Activated T-helper 2 cell treated with anti-CD3 and anti-CD28 coated beads, Interferon-gamma antibody, Interleukin-2, Interleukin-4, amounts not matched to agents 10 μg/mL and 5 μg/mL and 100 μg/mL, durations not matched to agents 14 hours and 24 hours and 36 hours (primary cell): ENCODE data around the gene PGBD2. TPM values are rescaled to one million over a fixed set of nuclear protein-coding genes. Genes with fewer than 3 reads are reported as not detected.
A peak's percentile ranks its signal among the peaks of the same experiment; 100 is the strongest.
"Not testable (repeated sequence)": the region's sequence is repeated elsewhere in the genome, so short reads cannot be mapped to it uniquely, and the experiment has no call there.

ENCODE experiments used
- DNase-seq: peaks from one replicate; pipeline ENCODE4 v3.0.0; 2021; ENCODE audit warnings: low spot score
- H3K27ac Mint-ChIP-seq: one replicate; pipeline ENCODE4 v1.8.0; 2021; ENCODE audit warnings: mixed read lengths
- H3K27me3 Mint-ChIP-seq: one replicate; pipeline ENCODE4 v1.8.0; 2021; ENCODE audit warnings: low read depth, mixed read lengths
- H3K36me3 Mint-ChIP-seq: one replicate; pipeline ENCODE4 v1.8.0; 2021; ENCODE audit warnings: low read depth, mixed read lengths
- H3K4me1 Mint-ChIP-seq: one replicate; pipeline ENCODE4 v1.8.0; 2021; ENCODE audit warnings: low read depth, mixed read lengths
- H3K4me3 Mint-ChIP-seq: one replicate; pipeline ENCODE4 v1.8.0; 2021; ENCODE audit warnings: low read depth, mild to moderate bottlenecking, moderate library complexity, mixed read lengths
- H3K9me3 Mint-ChIP-seq: one replicate; pipeline ENCODE4 v1.8.0; 2021; ENCODE audit warnings: mixed read lengths
- intact Hi-C: fragments of 100-400 bp; cut with micrococcal nuclease; formaldehyde crosslinking; loops from one replicate; pipeline ENCODE4 v1.15.1; 2023
- total RNA-seq: library from RNA; stranded (reverse); gene quantifications from 2 replicates; pipeline ENCODE4 v1.2.3, GENCODE V29; 2022

The PGBD2 gene
- total RNA-seq, 1 donor from 2014 or later, result 6.7 TPM

DNA sequence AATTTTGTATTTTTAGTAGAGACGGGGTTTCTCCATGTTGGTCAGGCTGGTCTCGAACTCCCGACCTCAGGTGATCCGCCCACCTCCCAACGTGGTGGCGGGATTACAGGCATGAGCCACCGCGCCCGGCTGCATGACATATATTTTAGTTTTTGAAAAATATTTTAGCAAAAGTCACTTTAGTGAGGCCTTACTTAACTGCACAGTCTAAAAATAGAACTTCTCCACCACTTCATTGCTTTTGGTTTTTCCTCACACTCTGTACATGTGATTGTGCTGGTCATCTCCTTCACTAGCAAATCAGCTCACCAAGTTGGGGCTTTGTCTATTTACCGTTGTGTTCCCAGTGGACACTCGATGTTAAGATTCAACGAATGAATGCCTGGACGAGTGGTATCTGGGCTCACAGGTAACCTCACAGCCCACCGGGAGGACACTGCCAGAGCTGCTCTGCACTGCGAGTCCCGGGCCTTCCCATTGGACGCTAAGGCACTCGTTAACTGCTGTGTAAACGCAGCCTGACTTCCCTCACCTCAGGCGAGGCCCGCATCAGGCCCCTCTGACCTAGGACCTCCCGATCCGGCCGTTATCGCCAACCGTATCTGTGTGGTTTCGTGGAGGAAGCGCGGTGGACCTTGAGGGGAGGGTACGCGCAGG is 33.2 kb upstream of the PGBD2 start:
- intact Hi-C loops, result loop anchor here (1.0 kb wide), 5 partner anchors 10 to 47 kb away; partner anchors contain the start of genes PGBD2, ZNF672 and ZNF692
- no peaks in the 10 kb centered on the region for H3K36me3 Mint-ChIP-seq
- H3K9me3 Mint-ChIP-seq, result no peaks in the 10 kb centered on the region
- peaks cover 22% of the 10 kb centered on the region for H3K4me1 Mint-ChIP-seq
- peak overlapping the region; percentile 96 for H3K27ac Mint-ChIP-seq
- peak; percentile 40 for DNase-seq
- H3K4me3 Mint-ChIP-seq, result peak overlapping the region; percentile 87
- H3K27me3 Mint-ChIP-seq, result peaks cover 15% of the 10 kb centered on the region

GRCh38 chr1:248873409-248873992 is 32.5 kb upstream of the PGBD2 start:
- DNase-seq, result peak; percentile 91
- Mint-ChIP-seq H3K4me1 (peaks cover 22% of the 10 kb centered on the region), H3K27me3 (peaks cover 17% of the 10 kb centered on the region), H3K4me3 (peak overlapping the region; percentile 87), H3K27ac (peak overlapping the region; percentile 96), H3K9me3 (no peaks in the 10 kb centered on the region), H3K36me3 (no peaks in the 10 kb centered on the region)
- intact Hi-C loops, result loop anchor here (1.0 kb wide), 5 partner anchors 10 to 47 kb away; partner anchors contain the start of genes PGBD2, ZNF672 and ZNF692

- Mint-ChIP-seq H3K36me3 (no peaks in the 10 kb centered on the region), H3K4me1 (peaks cover 22% of the 10 kb centered on the region), H3K27ac (peak overlapping the region; percentile 96), H3K9me3 (no peaks in the 10 kb centered on the region), H3K4me3 (peak overlapping the region; percentile 87), H3K27me3 (peaks cover 22% of the 10 kb centered on the region)
- peak; percentile 76 for DNase-seq
- intact Hi-C loops, result loop anchor here (1.0 kb wide), 5 partner anchors 11 to 48 kb away; partner anchors contain the start of genes PGBD2, ZNF672 and ZNF692
These were observed 32.0 kb upstream of the PGBD2 start for GRCh38 chr1:248873993-248874533.

DNA sequence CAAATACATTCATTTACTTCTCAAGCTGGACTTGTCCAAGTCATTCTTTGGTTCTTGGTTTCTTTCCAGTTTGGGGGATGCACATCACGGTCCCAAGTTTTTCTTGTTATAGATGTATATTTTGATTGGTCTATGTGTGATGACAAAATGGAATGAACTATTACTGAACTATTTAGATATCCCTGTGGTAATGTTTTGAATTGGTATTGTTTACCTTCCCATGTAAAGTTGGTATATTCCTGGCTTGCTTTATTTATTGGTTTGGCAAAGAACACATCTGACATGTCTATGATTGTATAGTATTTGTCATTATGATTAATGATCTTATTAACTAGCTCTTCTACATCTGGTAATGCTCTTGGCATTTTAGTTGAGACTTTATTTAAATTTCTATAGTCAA is 24.8 kb upstream of the PGBD2 start:
- H3K4me3 Mint-ChIP-seq, result no peak overlapping the region
- H3K36me3 Mint-ChIP-seq, result no peaks in the 10 kb centered on the region
- intact Hi-C loops, result no loop called here
- peaks cover 5% of the 10 kb centered on the region for H3K4me1 Mint-ChIP-seq
- no peak for DNase-seq
- peaks cover 39% of the 10 kb centered on the region for H3K27me3 Mint-ChIP-seq
- no peaks in the 10 kb centered on the region for H3K9me3 Mint-ChIP-seq
- no peak overlapping the region for H3K27ac Mint-ChIP-seq

- H3K4me3 Mint-ChIP-seq, H3K36me3 Mint-ChIP-seq, H3K4me1 Mint-ChIP-seq, H3K27ac Mint-ChIP-seq, DNase-seq, H3K9me3 Mint-ChIP-seq, intact Hi-C loops: not testable (repeated sequence)
- peaks cover 35% of the 10 kb centered on the region for H3K27me3 Mint-ChIP-seq
These were observed 23.6 kb upstream of the PGBD2 start for GRCh38 chr1:248882427-248882826.

- H3K27me3 Mint-ChIP-seq, result peaks cover 28% of the 10 kb centered on the region
- no peaks in the 10 kb centered on the region for H3K9me3 Mint-ChIP-seq
- intact Hi-C loops, result no loop called here
- no peak overlapping the region for H3K27ac Mint-ChIP-seq
- DNase-seq, result no peak
- H3K4me3 Mint-ChIP-seq, result no peak overlapping the region
- no peaks in the 10 kb centered on the region for H3K36me3 Mint-ChIP-seq
- no peaks in the 10 kb centered on the region for H3K4me1 Mint-ChIP-seq
These were observed 21.3 kb upstream of the PGBD2 start for GRCh38 chr1:248884632-248885295.

GRCh38 chr1:248885646-248886045 is 20.4 kb upstream of the PGBD2 start:
- DNase-seq, result no peak
- H3K4me3 Mint-ChIP-seq, result no peak overlapping the region
- H3K27ac Mint-ChIP-seq, result no peak overlapping the region
- H3K36me3 Mint-ChIP-seq, result no peaks in the 10 kb centered on the region
- H3K9me3 Mint-ChIP-seq, result no peaks in the 10 kb centered on the region
- H3K27me3 Mint-ChIP-seq, result peaks cover 26% of the 10 kb centered on the region
- intact Hi-C loops, result no loop called here
- no peaks in the 10 kb centered on the region for H3K4me1 Mint-ChIP-seq

DNA sequence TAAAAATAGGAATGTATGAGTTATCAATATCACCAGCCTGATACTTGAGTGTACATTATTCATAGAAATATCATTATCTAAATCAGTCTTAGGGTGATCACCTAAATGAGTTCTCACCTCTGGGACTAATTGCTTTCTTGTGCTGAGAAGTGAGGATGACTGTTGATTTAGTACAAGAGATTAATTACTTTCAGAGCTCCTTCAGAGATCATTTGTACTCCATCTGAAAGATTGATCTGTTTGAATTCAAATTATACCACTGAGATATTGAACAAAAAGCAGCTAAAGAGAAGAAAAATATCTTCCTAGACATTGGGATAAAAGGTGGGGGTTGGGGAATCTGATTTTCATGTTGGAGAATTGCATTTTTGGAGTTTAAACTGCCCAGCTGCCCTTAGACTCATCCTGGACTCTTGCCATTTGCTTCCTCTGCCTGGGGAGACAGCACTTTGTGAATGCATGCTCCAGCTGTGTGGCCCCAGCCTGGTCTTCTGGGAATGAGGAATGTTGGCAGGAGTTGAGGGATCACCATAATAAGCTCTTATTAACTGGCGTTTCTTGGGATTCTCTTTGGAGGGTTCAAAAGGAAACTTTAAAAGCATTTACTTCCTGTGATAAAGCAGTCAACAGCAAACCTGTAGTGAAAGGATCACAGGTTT is 19.7 kb upstream of the PGBD2 start:
- H3K4me3 Mint-ChIP-seq, result no peak overlapping the region
- no peaks in the 10 kb centered on the region for H3K4me1 Mint-ChIP-seq
- DNase-seq, result no peak
- H3K27me3 Mint-ChIP-seq, result peaks cover 26% of the 10 kb centered on the region
- no peaks in the 10 kb centered on the region for H3K9me3 Mint-ChIP-seq
- H3K27ac Mint-ChIP-seq, result no peak overlapping the region
- intact Hi-C loops, result no loop called here
- no peaks in the 10 kb centered on the region for H3K36me3 Mint-ChIP-seq

- H3K4me1 Mint-ChIP-seq, H3K36me3 Mint-ChIP-seq, intact Hi-C loops, DNase-seq, H3K27ac Mint-ChIP-seq, H3K4me3 Mint-ChIP-seq, H3K9me3 Mint-ChIP-seq: not testable (repeated sequence)
- H3K27me3 Mint-ChIP-seq, result peaks cover 40% of the 10 kb centered on the region
These were observed 16.2 kb upstream of the PGBD2 start for GRCh38 chr1:248889914-248890243.

- H3K9me3 Mint-ChIP-seq, result no peaks in the 10 kb centered on the region
- no peak overlapping the region for H3K4me3 Mint-ChIP-seq
- H3K27ac Mint-ChIP-seq, result no peak overlapping the region
- intact Hi-C loops, result no loop called here
- DNase-seq, result no peak
- H3K36me3 Mint-ChIP-seq, result no peaks in the 10 kb centered on the region
- H3K4me1 Mint-ChIP-seq, result no peaks in the 10 kb centered on the region
- peaks cover 40% of the 10 kb centered on the region for H3K27me3 Mint-ChIP-seq
These were observed 15.2 kb upstream of the PGBD2 start for GRCh38 chr1:248890549-248891498.

- H3K27ac Mint-ChIP-seq, result no peak overlapping the region
- H3K36me3 Mint-ChIP-seq, result no peaks in the 10 kb centered on the region
- no peak overlapping the region for H3K4me3 Mint-ChIP-seq
- DNase-seq, result no peak
- H3K9me3 Mint-ChIP-seq, result no peaks in the 10 kb centered on the region
- intact Hi-C loops, result no loop called here
- H3K4me1 Mint-ChIP-seq, result no peaks in the 10 kb centered on the region
- H3K27me3 Mint-ChIP-seq, result peaks cover 40% of the 10 kb centered on the region
These were observed 14.3 kb upstream of the PGBD2 start for GRCh38 chr1:248891758-248892157.

DNA sequence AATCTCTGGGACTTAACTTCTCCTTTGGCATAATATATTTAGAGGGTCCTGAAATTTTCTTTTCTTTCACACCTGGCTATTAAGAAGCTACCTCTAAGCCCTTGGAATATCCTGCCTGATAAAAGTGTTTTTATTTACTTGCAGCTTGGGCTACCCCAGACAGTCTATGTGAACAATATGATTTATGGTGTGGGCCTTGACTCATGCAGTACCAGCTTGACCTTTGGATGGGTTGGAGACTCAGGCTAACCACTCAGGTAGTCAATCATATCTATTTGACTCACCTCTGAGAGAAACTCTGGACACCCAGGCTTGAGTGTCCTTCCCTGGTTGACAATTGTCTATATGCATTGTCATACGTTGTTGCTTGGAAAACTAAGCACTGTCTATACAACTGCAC is 13.4 kb upstream of the PGBD2 start:
- intact Hi-C loops, result no loop called here
- peaks cover 36% of the 10 kb centered on the region for H3K27me3 Mint-ChIP-seq
- no peak overlapping the region for H3K27ac Mint-ChIP-seq
- H3K4me1 Mint-ChIP-seq, result no peaks in the 10 kb centered on the region
- DNase-seq, result no peak
- H3K4me3 Mint-ChIP-seq, result no peak overlapping the region
- H3K36me3 Mint-ChIP-seq, result no peaks in the 10 kb centered on the region
- no peaks in the 10 kb centered on the region for H3K9me3 Mint-ChIP-seq
